Trophoblast cell (in vitro differentiated cells and primary cell): ENCODE measurements around the gene ADSL.
A peak's percentile ranks its signal among the peaks of the same experiment; 100 is the strongest.

Experiments used
- DNase-seq, 2 donors: peaks; one replicate each; pipeline ENCODE4 v3.0.0-alpha.2; 2016
- H2AFZ ChIP-seq: 2 replicates; pipeline ENCODE4 v1.6.1; 2013; ENCODE audit warnings: low read length, moderate library complexity, mild to moderate bottlenecking; ENCODE audit not compliant: insufficient read depth, poor library complexity
- H2AK5ac ChIP-seq: 2 replicates; pipeline ENCODE4 v1.6.1; 2013; ENCODE audit warnings: mild to moderate bottlenecking, low read length
- H2BK120ac ChIP-seq: 2 replicates; pipeline ENCODE4 v1.6.1; 2013; ENCODE audit warnings: low read length, mild to moderate bottlenecking, moderate library complexity; ENCODE audit not compliant: insufficient read depth, poor library complexity
- H2BK12ac ChIP-seq: 2 replicates; pipeline ENCODE4 v1.6.1; 2013; ENCODE audit warnings: mild to moderate bottlenecking, low read length, moderate library complexity
- H2BK5ac ChIP-seq: 2 replicates; pipeline ENCODE4 v1.6.1; 2013; ENCODE audit warnings: low read length, low read depth, moderate library complexity, mild to moderate bottlenecking; ENCODE audit not compliant: poor library complexity
- H3K14ac ChIP-seq: 2 replicates; pipeline ENCODE4 v1.6.1; 2013; ENCODE audit warnings: mild to moderate bottlenecking, low read length
- H3K18ac ChIP-seq: 2 replicates; pipeline ENCODE4 v1.6.1; 2013; ENCODE audit warnings: mild to moderate bottlenecking, low read length
- H3K23ac ChIP-seq: 2 replicates; pipeline ENCODE4 v1.6.1; 2013; ENCODE audit warnings: low read length
- H3K27ac ChIP-seq: 2 replicates; pipeline ENCODE4 v1.5.1; 2013; ENCODE audit warnings: low read depth, mild to moderate bottlenecking, inconsistent platforms, low read length, moderate library complexity
- H3K27me3 ChIP-seq: 2 replicates; pipeline ENCODE4 v1.6.1; 2013; ENCODE audit warnings: inconsistent platforms, mild to moderate bottlenecking, low read length, moderate library complexity; ENCODE audit not compliant: insufficient read depth
- H3K36me3 ChIP-seq, 2 experiments: 1 replicate in 1 of 2; 2 replicates in 1 of 2; pipeline ENCODE4 v1.6.1; 2013; ENCODE audit warnings: low read length in 2 of 2, mild to moderate bottlenecking in 2 of 2, moderate library complexity in 1 of 2; ENCODE audit not compliant: insufficient read depth in 2 of 2, control insufficient read depth in 1 of 2
- H3K4ac ChIP-seq: 2 replicates; pipeline ENCODE4 v1.6.1; 2013; ENCODE audit warnings: low read depth, mild to moderate bottlenecking, low read length, moderate library complexity
- H3K4me1 ChIP-seq, 2 experiments: 1 replicate in 1 of 2; 2 replicates in 1 of 2; pipeline ENCODE4 v1.6.1; 2013; ENCODE audit warnings: low read length in 2 of 2, mild to moderate bottlenecking in 2 of 2, moderate library complexity in 1 of 2; ENCODE audit not compliant: insufficient read depth in 2 of 2, control insufficient read depth in 1 of 2
- H3K4me2 ChIP-seq: 2 replicates; pipeline ENCODE4 v1.6.1; 2013; ENCODE audit warnings: inconsistent platforms, mild to moderate bottlenecking, low read length, moderate library complexity
- H3K4me3 ChIP-seq: 2 replicates; pipeline ENCODE4 v1.5.1; 2013; ENCODE audit warnings: mild to moderate bottlenecking, low read depth, low read length, inconsistent platforms
- H3K79me1 ChIP-seq: one replicate; pipeline ENCODE4 v1.6.1; 2013; ENCODE audit warnings: low read length
- H3K79me2 ChIP-seq: 2 replicates; pipeline ENCODE4 v1.6.1; 2013; ENCODE audit warnings: low read length, mild to moderate bottlenecking; ENCODE audit not compliant: control insufficient read depth, insufficient read depth, poor library complexity
- H3K9ac ChIP-seq: 2 replicates; pipeline ENCODE4 v1.6.1; 2013; ENCODE audit warnings: mild to moderate bottlenecking, low read length
- H3K9me3 ChIP-seq: 2 replicates; pipeline ENCODE4 v1.6.1; 2013; ENCODE audit warnings: low read depth, mild to moderate bottlenecking, control low read depth, inconsistent platforms, low read length; ENCODE audit not compliant: insufficient read depth
- H4K12ac ChIP-seq: 2 replicates; pipeline ENCODE4 v1.6.1; 2013; ENCODE audit warnings: low read depth, mild to moderate bottlenecking, low read length, moderate library complexity
- H4K8ac ChIP-seq: 2 replicates; pipeline ENCODE4 v1.6.1; 2013; ENCODE audit warnings: low read depth, mild to moderate bottlenecking, low read length, moderate library complexity
- H4K91ac ChIP-seq: one replicate; pipeline ENCODE4 v1.6.1; 2013; ENCODE audit warnings: low read depth, mild to moderate bottlenecking, low read length, moderate library complexity
- WGBS: extraction: QIAGEN DNeasy Blood & Tissue Kit; methylation state at CpG from one replicate; pipeline ENCODE4 v1.1.7; 2013; ENCODE audit warnings: missing lambda C conversion rate; ENCODE audit not compliant: insufficient read length, insufficient coverage; ENCODE audit errors: extremely low coverage; 5-methylcytosine and 5-hydroxymethylcytosine counted together

ADSL gene

GRCh38 chr22:40425082-40425481 lies 78.8 kb downstream of the ADSL start:
- H3K14ac ChIP-seq = no peak overlapping the region
- H3K79me2 ChIP-seq = no peaks in the 10 kb centered on the region
- no peaks in the 10 kb centered on the region for H3K79me1 ChIP-seq
- no peak overlapping the region for H3K4me3 ChIP-seq
- H4K8ac ChIP-seq = no peak overlapping the region
- no peak overlapping the region for H2BK5ac ChIP-seq
- H3K4me1 ChIP-seq = no peaks in the 10 kb centered on the region
- no peak overlapping the region for H3K9ac ChIP-seq
- no peak overlapping the region for H2BK120ac ChIP-seq
- no peak overlapping the region for H4K12ac ChIP-seq
- DNase-seq = no peak
- H3K27ac ChIP-seq = no peak overlapping the region
- no peak overlapping the region for H3K23ac ChIP-seq
- H2AFZ ChIP-seq = no peak overlapping the region
- WGBS = no CpG with 5 or more reads among the region's 5 CpGs
- no peaks in the 10 kb centered on the region for H3K9me3 ChIP-seq
- H3K4ac ChIP-seq = no peak overlapping the region
- H3K4me2 ChIP-seq = no peak overlapping the region
- H2AK5ac ChIP-seq = no peak overlapping the region
- H3K18ac ChIP-seq = no peak overlapping the region
- H2BK12ac ChIP-seq = no peak overlapping the region
- no peak overlapping the region for H4K91ac ChIP-seq
- no peaks in the 10 kb centered on the region for H3K27me3 ChIP-seq
- peaks cover 87 to 99% of the 10 kb centered on the region in 2 experiments for H3K36me3 ChIP-seq

- H2BK120ac ChIP-seq = no peak overlapping the region
- H3K79me1 ChIP-seq = no peaks in the 10 kb centered on the region
- H2BK5ac ChIP-seq = no peak overlapping the region
- no peak overlapping the region for H3K27ac ChIP-seq
- no peak overlapping the region for H3K18ac ChIP-seq
- H3K4me2 ChIP-seq = no peak overlapping the region
- H2BK12ac ChIP-seq = no peak overlapping the region
- H3K79me2 ChIP-seq = no peaks in the 10 kb centered on the region
- peaks cover 78 to 92% of the 10 kb centered on the region in 2 experiments for H3K36me3 ChIP-seq
- no peak for DNase-seq
- no peak overlapping the region for H3K23ac ChIP-seq
- no peak overlapping the region for H4K8ac ChIP-seq
- no peaks in the 10 kb centered on the region for H3K27me3 ChIP-seq
- no peaks in the 10 kb centered on the region for H3K4me1 ChIP-seq
- no peak overlapping the region for H3K14ac ChIP-seq
- no peak overlapping the region for H3K4me3 ChIP-seq
- no peak overlapping the region for H4K91ac ChIP-seq
- H3K9ac ChIP-seq = no peak overlapping the region
- H3K4ac ChIP-seq = no peak overlapping the region
- no CpG with 5 or more reads among the region's 9 CpGs for WGBS
- H4K12ac ChIP-seq = no peak overlapping the region
- H3K9me3 ChIP-seq = no peaks in the 10 kb centered on the region
- no peak overlapping the region for H2AFZ ChIP-seq
- no peak overlapping the region for H2AK5ac ChIP-seq
These were observed 80.5 kb downstream of the ADSL start for GRCh38 chr22:40426594-40427333.

- no peak overlapping the region for H3K14ac ChIP-seq
- no peak overlapping the region for H3K4me2 ChIP-seq
- H2BK5ac ChIP-seq = no peak overlapping the region
- H4K12ac ChIP-seq = no peak overlapping the region
- peaks cover 59 to 79% of the 10 kb centered on the region in 2 experiments for H3K36me3 ChIP-seq
- no peak overlapping the region for H3K4me3 ChIP-seq
- H3K9ac ChIP-seq = no peak overlapping the region
- no peaks in the 10 kb centered on the region for H3K79me1 ChIP-seq
- no peaks in the 10 kb centered on the region for H3K9me3 ChIP-seq
- no peak overlapping the region for H3K27ac ChIP-seq
- no peak overlapping the region for H3K18ac ChIP-seq
- H4K8ac ChIP-seq = no peak overlapping the region
- no peaks in the 10 kb centered on the region for H3K79me2 ChIP-seq
- no CpG with 5 or more reads among the region's 4 CpGs for WGBS
- no peaks in the 10 kb centered on the region for H3K27me3 ChIP-seq
- H2AK5ac ChIP-seq = no peak overlapping the region
- H3K4me1 ChIP-seq = no peaks in the 10 kb centered on the region
- H3K4ac ChIP-seq = no peak overlapping the region
- DNase-seq = no peak
- H2BK12ac ChIP-seq = no peak overlapping the region
- H2AFZ ChIP-seq = no peak overlapping the region
- no peak overlapping the region for H4K91ac ChIP-seq
- peak overlapping the region; percentile 58 for H3K23ac ChIP-seq
- H2BK120ac ChIP-seq = no peak overlapping the region
These were observed 82.5 kb downstream of the ADSL start for GRCh38 chr22:40428796-40429195.

GRCh38 chr22:40429481-40429880 lies 83.2 kb downstream of the ADSL start:
- no peak overlapping the region for H2BK5ac ChIP-seq
- no peak overlapping the region for H4K8ac ChIP-seq
- no peak overlapping the region for H3K4me2 ChIP-seq
- H3K27ac ChIP-seq = no peak overlapping the region
- no peaks in the 10 kb centered on the region for H3K27me3 ChIP-seq
- no peak overlapping the region for H3K4ac ChIP-seq
- H2AK5ac ChIP-seq = no peak overlapping the region
- H2BK12ac ChIP-seq = no peak overlapping the region
- H3K9me3 ChIP-seq = no peaks in the 10 kb centered on the region
- H2AFZ ChIP-seq = no peak overlapping the region
- H3K36me3 ChIP-seq = peaks cover 57 to 75% of the 10 kb centered on the region in 2 experiments
- H3K18ac ChIP-seq = peak overlapping the region; percentile 18
- no peaks in the 10 kb centered on the region for H3K79me1 ChIP-seq
- no CpG with 5 or more reads among the region's 4 CpGs for WGBS
- no peaks in the 10 kb centered on the region for H3K4me1 ChIP-seq
- no peak for DNase-seq
- H4K91ac ChIP-seq = no peak overlapping the region
- no peak overlapping the region for H3K14ac ChIP-seq
- no peak overlapping the region for H3K23ac ChIP-seq
- H2BK120ac ChIP-seq = no peak overlapping the region
- no peak overlapping the region for H4K12ac ChIP-seq
- no peak overlapping the region for H3K9ac ChIP-seq
- no peak overlapping the region for H3K4me3 ChIP-seq
- H3K79me2 ChIP-seq = no peaks in the 10 kb centered on the region
